GM23248 (cell line): ENCODE results near the gene RUBCNL. TPM values are rescaled to one million over a fixed set of nuclear protein-coding genes. Genes with fewer than 3 reads are reported as not detected.
A peak's percentile ranks its signal among the peaks of the same experiment; 100 is the strongest.

ENCODE experiments used
- DNase-seq: peaks from one replicate; pipeline ENCODE4 v3.0.0-alpha.2; 2015
- H2AFZ ChIP-seq: fragments of 200-600 bp; sonication (generic); 2 replicates; pipeline ENCODE4 v1.6.1; 2016; ENCODE audit warnings: antibody characterized with exemption
- H3F3A ChIP-seq: fragments of 200-600 bp; sonication (generic); 2 replicates; pipeline ENCODE4 v1.6.1; 2016; ENCODE audit warnings: mild to moderate bottlenecking, antibody characterized with exemption, mixed run types; ENCODE audit not compliant: insufficient read depth
- H3K27ac ChIP-seq: fragments of 200-600 bp; sonication (generic); 2 replicates; pipeline ENCODE4 v1.5.1; 2016; ENCODE audit warnings: mild to moderate bottlenecking
- H3K27me3 ChIP-seq: fragments of 200-600 bp; sonication (generic); replicated peaks from 2 replicates; pipeline ENCODE4 v1.6.1; 2016; ENCODE audit warnings: mild to moderate bottlenecking; ENCODE audit not compliant: insufficient read depth
- H3K36me3 ChIP-seq: fragments of 200-600 bp; sonication (generic); 2 replicates; pipeline ENCODE4 v1.6.1; 2016; ENCODE audit warnings: low read depth, mild to moderate bottlenecking
- H3K4me1 ChIP-seq: fragments of 200-600 bp; sonication (generic); 2 replicates; pipeline ENCODE4 v1.6.1; 2016; ENCODE audit warnings: mild to moderate bottlenecking; ENCODE audit not compliant: insufficient read depth
- H3K4me2 ChIP-seq: fragments of 200-600 bp; sonication (generic); one replicate; pipeline ENCODE4 v1.6.1; 2016; ENCODE audit warnings: mild to moderate bottlenecking; ENCODE audit not compliant: unreplicated experiment
- H3K4me3 ChIP-seq: fragments of 200-600 bp; sonication (generic); 2 replicates; pipeline ENCODE4 v1.5.1; 2016; ENCODE audit warnings: mild to moderate bottlenecking
- H3K79me2 ChIP-seq: fragments of 200-600 bp; sonication (generic); 2 replicates; pipeline ENCODE4 v1.6.1; 2016; ENCODE audit warnings: mild to moderate bottlenecking; ENCODE audit not compliant: insufficient read depth
- H3K9ac ChIP-seq: fragments of 200-600 bp; sonication (generic); 2 replicates; pipeline ENCODE4 v1.6.1; 2016; ENCODE audit warnings: mild to moderate bottlenecking
- H3K9me2 ChIP-seq: fragments of 200-600 bp; sonication (generic); 2 replicates; pipeline ENCODE4 v1.6.1; 2016; ENCODE audit warnings: mixed run types, mild to moderate bottlenecking, moderate library complexity; ENCODE audit not compliant: insufficient read depth
- H3K9me3 ChIP-seq: fragments of 200-600 bp; sonication (generic); one replicate; pipeline ENCODE4 v1.6.1; 2017; ENCODE audit warnings: low read depth
- H4K20me1 ChIP-seq: fragments of 200-600 bp; sonication (generic); 2 replicates; pipeline ENCODE4 v1.6.0; 2016; ENCODE audit not compliant: insufficient read depth
- EZH2 ChIP-seq: fragments of 200-600 bp; sonication (generic); IDR thresholded peaks from 2 replicates; pipeline ENCODE4 v1.6.1; 2018; ENCODE audit warnings: antibody characterized with exemption, mild to moderate bottlenecking; ENCODE audit not compliant: insufficient read depth, poor library complexity, severe bottlenecking
- EZH2phosphoT487 ChIP-seq: fragments of 200-600 bp; sonication (generic); IDR thresholded peaks from 2 replicates; pipeline ENCODE4 v1.6.1; 2018; ENCODE audit warnings: antibody characterized with exemption, moderate library complexity, mild to moderate bottlenecking, low read depth; ENCODE audit not compliant: insufficient read depth
- WGBS, 2 experiments: methylation state at CpG; one replicate each; pipeline ENCODE4 v1.1.6; 2015 to 2017; ENCODE audit warnings: low lambda C conversion rate in 2 of 2, low coverage in 1 of 2; ENCODE audit errors: missing lambda C conversion rate in 2 of 2; 5-methylcytosine and 5-hydroxymethylcytosine counted together
- in situ Hi-C: fragments of 300-500 bp; cut with MboI; formaldehyde crosslinking; loops from 2 replicates; pipeline ENCODE4 v1.15.0; 2020
- polyA plus RNA-seq: library from polyadenylated mRNA; unstranded; fragments of >200 nt; fragmentation: Nextera tagmentation; extraction: Ambion mirVana; gene quantifications from 2 replicates; pipeline ENCODE4 v1.2.1, GENCODE V29; 2016
- total RNA-seq: library from RNA; depleted of rRNA; stranded (reverse); fragments of >200 nt; shearing (Covaris generic); gene quantifications from 2 replicates; pipeline ENCODE4 v1.2.3, GENCODE V29; 2014

The RUBCNL gene
- total and polyA plus RNA-seq, 2 experiments from 2014 or later = 1.1 to 2.1 TPM

DNA sequence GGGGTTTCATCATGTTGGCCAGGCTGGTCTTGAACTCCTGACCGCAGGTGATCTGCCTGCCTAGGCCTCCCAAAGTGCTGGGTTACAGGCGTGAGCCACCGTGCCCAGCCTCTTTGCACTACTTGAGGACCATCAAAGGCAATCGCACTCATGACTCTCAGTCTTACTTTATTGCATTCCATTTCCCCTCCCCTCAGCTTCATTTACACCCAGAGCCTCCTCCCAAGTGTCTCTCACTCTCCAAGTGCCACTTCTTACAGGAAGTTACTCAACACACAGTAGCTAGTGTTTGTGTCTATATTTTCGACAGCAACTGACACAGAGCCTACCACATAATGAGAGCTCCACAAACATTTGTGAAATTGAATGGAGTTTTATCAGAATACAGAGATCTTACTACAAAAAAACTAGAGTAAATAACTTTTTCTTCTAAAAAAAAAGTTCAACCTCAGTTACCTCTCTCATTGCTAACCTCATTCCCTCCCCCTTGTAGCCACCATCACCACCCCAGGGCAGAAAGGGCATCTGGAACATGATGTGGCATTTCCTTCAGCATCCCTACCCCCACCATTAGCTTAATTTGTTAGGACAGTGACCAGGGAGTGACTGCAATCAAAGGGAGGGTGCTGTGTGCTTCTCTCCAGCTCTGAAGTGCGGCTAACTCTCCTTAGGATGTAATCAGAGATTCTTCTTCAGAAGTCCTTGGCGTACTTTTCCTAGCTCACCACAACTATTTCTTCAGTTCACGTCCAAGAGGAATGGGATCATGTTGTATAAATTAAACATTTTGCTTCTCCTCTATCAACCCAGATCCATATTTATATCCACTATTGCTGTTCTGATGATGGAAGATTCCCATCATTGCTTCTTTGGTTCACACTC is 17.0 kb upstream of the RUBCNL start:
- no peaks in the 10 kb centered on the region for H3K9me3 ChIP-seq
- no peaks in the 10 kb centered on the region for H4K20me1 ChIP-seq
- DNase-seq = no peak
- no peaks in the 10 kb centered on the region for H3K79me2 ChIP-seq
- H3K4me3 ChIP-seq = no peak overlapping the region
- in situ Hi-C loops = no loop called here
- no peak overlapping the region for H3K9ac ChIP-seq
- TF ChIP-seq EZH2 = no peak
- no peak for TF ChIP-seq EZH2phosphoT487
- no peaks in the 10 kb centered on the region for H3K9me2 ChIP-seq
- no peak overlapping the region for H3K4me2 ChIP-seq
- H3K27me3 ChIP-seq = no peaks in the 10 kb centered on the region
- WGBS, 2 experiments = 76 to 77% methylated on average over 8 of the region's 8 CpGs
- no peaks in the 10 kb centered on the region for H3K36me3 ChIP-seq
- H3K4me1 ChIP-seq = peaks cover 14% of the 10 kb centered on the region
- H2AFZ ChIP-seq = no peak overlapping the region
- H3F3A ChIP-seq = peaks cover 16% of the 10 kb centered on the region
- H3K27ac ChIP-seq = no peak overlapping the region

DNA sequence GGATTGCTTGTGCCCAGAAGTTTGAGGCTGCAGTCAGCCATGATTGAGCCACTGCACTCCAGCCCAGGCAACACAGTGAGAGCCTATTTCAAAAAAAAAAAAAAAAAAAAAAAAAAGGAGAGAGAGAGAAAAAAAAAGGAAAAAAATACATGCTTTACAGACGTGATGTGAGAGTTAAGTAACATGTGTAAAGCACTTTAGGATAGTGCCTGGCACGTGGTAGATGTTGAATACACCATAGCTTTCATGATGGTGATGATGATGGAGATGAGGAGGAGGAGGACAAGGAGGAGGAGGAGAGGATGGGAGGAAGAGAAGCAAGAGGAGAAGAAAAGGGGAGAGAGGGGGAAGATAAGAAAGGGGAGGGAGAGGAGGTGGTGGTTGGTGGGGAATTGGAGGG is 15.1 kb upstream of the RUBCNL start:
- Histone ChIP-seq H3F3A (peaks cover 16% of the 10 kb centered on the region), H3K9ac (no peak overlapping the region), H3K27me3 (no peaks in the 10 kb centered on the region), H3K79me2 (no peaks in the 10 kb centered on the region), H3K9me2 (no peaks in the 10 kb centered on the region), H3K4me3 (no peak overlapping the region), H3K4me2 (no peak overlapping the region), H4K20me1 (no peaks in the 10 kb centered on the region), H2AFZ (no peak overlapping the region), H3K36me3 (no peaks in the 10 kb centered on the region), H3K27ac (no peak overlapping the region), H3K4me1 (peaks cover 16% of the 10 kb centered on the region), H3K9me3 (no peaks in the 10 kb centered on the region)
- in situ Hi-C loops = no loop called here
- WGBS, 2 experiments = 72 to 87% methylated on average over 2 of the region's 2 CpGs
- no peak for DNase-seq
- TF ChIP-seq EZH2phosphoT487 = no peak
- TF ChIP-seq EZH2 = no peak

DNA sequence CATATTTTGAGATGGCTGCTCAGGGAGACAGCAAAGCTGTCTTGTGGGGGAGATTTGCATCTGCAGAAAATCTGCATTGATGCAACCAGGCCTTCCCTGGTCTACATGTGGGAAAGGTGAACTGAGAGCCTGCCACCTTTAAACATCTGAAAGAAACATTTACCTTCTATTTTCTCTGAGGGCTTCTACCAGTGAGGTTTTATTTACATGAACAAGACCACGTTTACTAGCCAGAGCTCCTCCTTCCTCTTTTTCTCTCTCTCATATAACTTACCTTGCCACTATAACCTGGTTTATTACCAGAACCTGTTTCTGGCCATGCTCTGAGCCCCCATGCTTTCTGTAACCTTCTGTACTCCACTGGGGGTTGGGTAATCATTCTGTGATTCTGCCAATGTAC is 14.4 kb upstream of the RUBCNL start:
- H3K4me1 ChIP-seq = peaks cover 24% of the 10 kb centered on the region
- no peaks in the 10 kb centered on the region for H3K36me3 ChIP-seq
- no peak overlapping the region for H3K27ac ChIP-seq
- in situ Hi-C loops = no loop called here
- H3K4me3 ChIP-seq = no peak overlapping the region
- H4K20me1 ChIP-seq = no peaks in the 10 kb centered on the region
- H3K4me2 ChIP-seq = no peak overlapping the region
- no peak for DNase-seq
- H3K27me3 ChIP-seq = no peaks in the 10 kb centered on the region
- peaks cover 16% of the 10 kb centered on the region for H3F3A ChIP-seq
- 44 to 59% methylated on average over 1 of the region's 1 CpG for WGBS, 2 experiments
- H3K9ac ChIP-seq = no peak overlapping the region
- H3K9me3 ChIP-seq = no peaks in the 10 kb centered on the region
- TF ChIP-seq EZH2phosphoT487 = no peak
- TF ChIP-seq EZH2 = no peak
- H3K79me2 ChIP-seq = no peaks in the 10 kb centered on the region
- H3K9me2 ChIP-seq = no peaks in the 10 kb centered on the region
- no peak overlapping the region for H2AFZ ChIP-seq

DNA sequence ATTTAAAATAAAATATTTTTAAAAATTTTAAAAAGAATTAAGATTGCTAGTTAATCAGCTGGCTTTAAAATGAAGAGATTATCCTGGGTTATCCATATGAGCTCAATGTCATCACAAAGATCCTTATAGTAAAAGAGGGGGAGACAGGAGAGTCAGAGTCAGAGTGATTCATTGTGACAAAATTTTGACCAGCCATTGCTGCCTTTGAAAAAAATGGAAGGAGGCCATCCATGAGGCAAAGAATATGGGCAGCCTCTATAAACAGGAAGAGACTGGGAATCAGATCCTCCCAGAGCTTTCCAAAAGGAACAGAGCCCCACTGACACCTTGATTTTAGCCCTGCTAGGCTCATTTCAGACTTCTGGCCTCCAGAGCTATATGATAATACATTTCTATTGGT is 9.3 kb upstream of the RUBCNL start:
- peak overlapping the region; percentile 79 for H2AFZ ChIP-seq
- peak; percentile 64 for DNase-seq
- no peak for TF ChIP-seq EZH2
- TF ChIP-seq EZH2phosphoT487 = no peak

More for the DNA sequence above, 9.3 kb upstream of the RUBCNL start:
- peaks cover 29% of the 10 kb centered on the region for H3K4me1 ChIP-seq
- no peak overlapping the region for H3K9ac ChIP-seq
- no peak overlapping the region for H3K4me3 ChIP-seq
- H3F3A ChIP-seq = peaks cover 15% of the 10 kb centered on the region
- no peaks in the 10 kb centered on the region for H3K79me2 ChIP-seq
- H3K9me3 ChIP-seq = no peaks in the 10 kb centered on the region
- no peaks in the 10 kb centered on the region for H3K27me3 ChIP-seq
- in situ Hi-C loops = no loop called here
- H3K27ac ChIP-seq = peak overlapping the region; percentile 30; the same call in 1 of the 2 replicates
- H4K20me1 ChIP-seq = no peaks in the 10 kb centered on the region
- no peaks in the 10 kb centered on the region for H3K9me2 ChIP-seq
- no peak overlapping the region for H3K4me2 ChIP-seq
- H3K36me3 ChIP-seq = no peaks in the 10 kb centered on the region
